HT1080 (cell line): ENCODE measurements around the gene MBTPS1. TPM values are rescaled to one million over a fixed set of nuclear protein-coding genes. Genes with fewer than 3 reads are reported as not detected.

Experiments used
- DNase-seq: peaks from one replicate; pipeline ENCODE4 v3.0.0-alpha.2; 2015; ENCODE audit warnings: low read depth
- total RNA-seq: library from RNA; depleted of rRNA; stranded (reverse); fragments of >200 nt; shearing (Covaris generic); gene quantifications from 2 replicates; pipeline ENCODE4 v1.2.3, GENCODE V29; 2014

The MBTPS1 gene
- total RNA-seq, 1 experiment from 2014 or later: 72.8 TPM

- no peak for DNase-seq
Measured at GRCh38 chr16:84054916-84055315, 61.8 kb downstream of the MBTPS1 start.

GRCh38 chr16:84054271-84054670, 62.5 kb downstream of the MBTPS1 start:
- DNase-seq: no peak

GRCh38 chr16:84053237-84053636, 63.5 kb downstream of the MBTPS1 start:
- no peak for DNase-seq

GRCh38 chr16:84052071-84052622, 64.6 kb downstream of the MBTPS1 start:
- no peak for DNase-seq

- DNase-seq: no peak
Measured at GRCh38 chr16:84050316-84050715, 66.4 kb downstream of the MBTPS1 start.

GRCh38 chr16:84049403-84050060, 67.2 kb downstream of the MBTPS1 start:
- no peak for DNase-seq

- DNase-seq: no peak
Measured at GRCh38 chr16:84048871-84049270, 67.9 kb downstream of the MBTPS1 start.

GRCh38 chr16:84048270-84048669, 68.5 kb downstream of the MBTPS1 start:
- no peak for DNase-seq

GRCh38 chr16:84047626-84048025, 69.1 kb downstream of the MBTPS1 start:
- no peak for DNase-seq

- no peak for DNase-seq
Measured at GRCh38 chr16:84047206-84047605, 69.5 kb downstream of the MBTPS1 start.

- DNase-seq: no peak
Measured at GRCh38 chr16:84045818-84046470, 70.8 kb downstream of the MBTPS1 start.

GRCh38 chr16:84045001-84045817, 71.5 kb downstream of the MBTPS1 start:
- DNase-seq: no peak

- DNase-seq: peak; percentile 41
Measured at GRCh38 chr16:84044118-84044488, 72.6 kb downstream of the MBTPS1 start.

- no peak for DNase-seq
Measured at GRCh38 chr16:84043486-84044117, 73.1 kb downstream of the MBTPS1 start.

GRCh38 chr16:84042879-84043485, 73.8 kb downstream of the MBTPS1 start:
- DNase-seq: no peak

GRCh38 chr16:84042308-84042878, 74.3 kb downstream of the MBTPS1 start, which contains the start of gene SLC38A8:
SLC38A8 (minus strand) TSS chr16:84042795; CDS start chr16:84042157, 638 bp downstream.
- no peak for DNase-seq

GRCh38 chr16:84041881-84042280, 74.9 kb downstream of the MBTPS1 start:
- DNase-seq: no peak

GRCh38 chr16:84040823-84041820, 75.6 kb downstream of the MBTPS1 start:
- DNase-seq: no peak

GRCh38 chr16:84040226-84040822, 76.4 kb downstream of the MBTPS1 start:
- no peak for DNase-seq
